NCI-H460 (cell line): Measurements from ENCODE around the gene C10orf71. TPM values are rescaled to one million over a fixed set of nuclear protein-coding genes. Genes with fewer than 3 reads are reported as not detected.

Experiments
- DNase-seq: peaks from one replicate; pipeline ENCODE4 v3.0.0-alpha.2; 2016; ENCODE audit warnings: low read depth; ENCODE audit errors: extremely low read depth
- total RNA-seq: library from RNA; depleted of rRNA; stranded (reverse); fragments of >200 nt; shearing (Covaris generic); gene quantifications from 2 replicates; pipeline ENCODE4 v1.2.3, GENCODE V29; 2014

The C10orf71 gene
- total RNA-seq, 1 experiment from 2014 or later, result not detected

DNA sequence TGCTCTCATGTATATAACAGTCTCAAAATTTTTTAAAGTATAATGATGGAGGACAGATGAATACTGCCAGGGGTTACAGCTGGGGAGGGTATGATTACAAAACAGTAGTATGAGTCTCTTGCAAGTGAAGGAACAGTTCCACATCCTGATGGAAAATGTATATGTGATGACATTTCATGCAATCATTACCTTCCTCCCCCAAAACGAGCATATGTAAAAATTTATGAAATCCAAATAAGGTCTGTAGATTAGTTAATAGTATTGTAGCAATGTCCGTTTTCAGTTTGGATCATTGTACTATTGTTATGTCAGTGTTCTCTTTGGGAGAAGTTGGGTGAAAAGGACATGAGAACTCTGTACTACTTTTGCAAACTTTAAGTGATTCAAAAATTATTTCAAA is 58.9 kb downstream of the C10orf71 start:
- DNase-seq, result no peak

DNA sequence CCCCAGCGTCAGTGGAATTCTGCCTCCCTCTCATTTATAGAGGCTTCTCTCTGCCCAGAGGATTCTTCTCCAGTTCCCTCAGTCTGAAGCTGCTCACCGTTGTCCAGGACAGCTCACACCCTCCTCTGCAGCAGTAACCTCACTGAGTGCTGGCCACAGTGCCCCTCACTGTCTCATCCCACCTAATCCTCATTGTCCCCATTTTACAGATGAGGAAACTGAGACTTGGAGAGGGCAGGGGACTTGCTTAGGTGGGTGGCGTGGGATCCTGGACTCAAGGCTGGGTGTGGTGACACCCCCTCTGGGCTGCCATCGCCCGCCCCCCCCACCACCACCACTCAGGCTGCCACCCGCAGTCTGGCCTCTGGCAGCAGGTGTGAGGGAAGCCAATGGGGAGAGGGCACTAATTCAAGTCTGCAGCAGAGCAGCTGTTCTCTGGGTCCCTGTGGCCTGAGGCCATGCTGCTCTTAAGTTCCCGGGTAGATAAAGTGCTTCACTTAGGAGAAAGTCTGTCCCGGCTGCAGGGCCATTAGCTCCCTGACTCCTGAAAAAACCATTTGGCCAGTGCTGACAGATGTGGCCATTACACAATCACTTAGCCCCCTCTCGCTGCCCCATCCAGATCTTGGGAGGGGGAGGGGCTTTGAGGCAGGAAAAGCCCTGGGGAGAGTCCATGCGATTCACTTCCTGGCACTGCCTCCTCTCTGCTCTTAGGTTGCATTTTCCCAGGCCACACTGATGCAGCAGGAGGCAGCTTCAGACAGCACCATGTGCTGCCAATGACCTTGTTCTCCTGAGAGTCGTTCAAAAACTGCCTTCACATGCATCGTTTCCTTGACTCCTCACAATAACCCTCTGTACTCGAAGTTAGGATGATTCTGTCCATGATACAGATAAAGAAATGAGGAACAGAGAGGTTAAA is 60.6 kb downstream of the C10orf71 start:
- no peak for DNase-seq

DNA sequence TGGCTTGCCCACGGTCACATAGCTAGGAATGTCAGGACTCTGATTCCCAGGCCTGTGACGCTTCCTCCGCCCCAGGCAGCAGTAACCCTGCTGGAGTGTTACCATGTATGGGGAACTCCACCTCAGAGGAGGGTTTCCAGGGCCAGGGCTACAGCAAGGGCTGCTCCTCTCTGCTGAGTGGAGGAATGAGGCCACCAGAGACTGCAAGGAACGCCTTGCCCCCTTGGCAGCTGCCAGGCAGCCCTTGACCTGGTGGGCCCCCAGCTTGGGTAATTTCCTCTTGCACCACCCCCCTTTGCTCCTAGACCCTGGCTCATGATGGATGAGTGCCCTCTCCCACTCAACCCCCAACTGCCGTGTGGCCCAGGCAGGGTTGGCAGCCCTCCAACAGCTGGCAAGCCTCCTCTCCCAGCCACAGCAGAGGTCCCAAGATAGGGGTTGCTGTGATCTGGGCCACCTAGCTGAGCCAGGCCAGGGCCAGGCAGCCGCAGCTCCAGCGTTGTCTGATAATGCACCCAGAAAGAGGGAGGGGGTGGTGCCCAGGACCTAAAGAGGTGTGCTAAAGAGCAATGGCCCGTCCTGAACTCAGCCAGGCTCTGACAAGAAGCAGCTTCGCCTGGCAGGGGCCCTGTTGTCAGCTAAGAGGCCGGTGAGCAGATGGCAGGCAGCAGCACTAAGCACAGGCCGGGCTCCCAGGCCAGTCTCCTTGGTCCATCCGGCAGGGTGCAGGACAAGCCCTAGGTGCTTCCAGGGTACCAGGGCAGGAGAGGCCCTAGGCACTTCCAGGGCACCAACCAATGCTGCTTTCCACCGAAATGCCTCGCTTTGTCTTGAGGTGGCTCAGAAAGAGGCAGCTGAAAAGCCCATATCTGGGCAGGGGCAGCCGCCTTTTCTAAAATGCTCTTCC is 61.6 kb downstream of the C10orf71 start:
- DNase-seq, result no peak

DNA sequence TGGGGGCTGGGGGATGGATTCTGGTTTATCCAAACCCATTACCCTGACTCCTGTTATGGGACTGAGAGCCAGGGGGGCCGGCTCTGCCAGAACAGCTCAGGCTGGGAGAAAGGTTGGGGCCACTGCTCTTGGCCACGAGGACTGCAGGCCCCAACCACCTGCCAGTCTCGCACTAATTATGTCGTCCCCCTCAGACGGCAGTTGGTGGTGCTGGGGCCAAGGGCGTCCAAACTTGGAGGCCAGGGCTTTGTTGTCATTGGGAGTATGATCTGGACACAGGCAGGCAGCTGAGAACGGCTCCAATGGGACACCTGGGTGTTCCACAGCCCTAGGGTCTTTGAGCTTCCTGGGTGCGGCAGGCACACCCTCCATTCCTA is 62.2 kb downstream of the C10orf71 start:
- DNase-seq, result no peak

DNA sequence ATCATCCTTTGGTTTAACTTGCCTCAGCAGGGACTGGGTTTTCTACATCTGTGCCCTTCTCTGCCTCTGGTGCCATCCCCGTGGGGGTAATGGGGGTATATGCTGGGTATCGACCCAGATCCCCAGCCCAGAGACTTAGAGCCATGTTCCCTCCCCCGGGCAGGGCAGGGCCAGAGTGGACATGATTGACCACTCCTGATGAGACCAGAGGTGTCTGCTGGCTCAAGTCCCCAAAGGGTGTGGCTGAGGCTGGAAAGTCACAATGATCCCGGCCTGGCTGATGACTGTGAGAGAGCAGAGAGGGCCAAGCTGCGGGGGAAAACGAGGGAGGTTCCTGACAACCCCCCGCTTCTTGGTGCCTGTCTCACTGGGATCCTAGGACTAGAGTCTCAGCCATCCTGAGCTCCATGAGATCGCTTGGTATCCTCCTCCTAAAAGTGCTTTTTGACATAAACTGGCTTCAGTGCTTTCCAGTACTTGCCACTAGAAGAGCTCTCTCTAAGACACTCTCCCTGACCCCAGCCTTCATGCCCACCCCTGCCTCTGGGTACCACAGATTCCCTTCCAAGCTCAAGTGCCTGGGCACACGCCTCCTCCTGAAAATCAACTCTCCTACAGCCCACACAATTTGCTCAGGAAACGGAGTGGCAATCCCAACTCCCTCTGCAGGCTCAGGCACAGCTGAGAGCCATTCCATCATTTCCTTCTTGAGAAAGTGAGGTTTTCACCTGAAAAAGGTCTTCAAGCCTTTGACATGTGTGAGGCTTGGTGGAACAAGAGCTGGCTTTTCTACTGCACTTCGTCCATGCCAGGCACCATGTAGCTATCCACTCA is 63.0 kb downstream of the C10orf71 start:
- no peak for DNase-seq

DNA sequence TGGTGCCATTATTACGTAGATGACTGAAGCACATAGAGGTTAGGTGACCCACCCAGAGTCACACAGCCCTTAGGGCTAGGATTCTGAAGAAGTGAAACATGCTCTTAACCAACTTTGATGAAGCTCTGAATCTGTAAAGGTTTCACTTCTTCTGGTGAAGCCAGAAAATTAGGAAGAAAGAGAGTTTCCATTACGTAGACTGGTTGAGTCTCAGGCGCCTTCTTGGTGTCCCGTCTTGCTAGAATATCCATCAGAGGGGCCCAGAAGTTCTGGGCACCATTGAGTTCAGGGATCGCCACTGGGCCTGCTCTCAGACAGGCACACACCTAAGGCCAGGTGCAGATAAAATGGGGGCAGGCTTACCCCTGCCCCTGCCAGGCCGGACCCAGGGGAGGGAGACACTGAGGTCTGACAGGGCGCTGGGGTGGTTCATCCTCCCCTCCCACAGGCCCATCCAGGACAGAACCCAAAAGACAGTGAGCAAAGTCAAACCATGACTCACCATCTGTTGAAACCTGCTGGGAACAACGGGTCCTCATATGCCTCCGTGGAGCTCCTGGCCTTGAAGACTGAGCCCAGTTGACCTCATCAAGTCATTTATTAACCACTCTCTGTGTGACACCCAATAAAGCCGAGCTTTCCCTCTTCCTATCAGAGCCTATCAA is 63.8 kb downstream of the C10orf71 start:
- no peak for DNase-seq

DNA sequence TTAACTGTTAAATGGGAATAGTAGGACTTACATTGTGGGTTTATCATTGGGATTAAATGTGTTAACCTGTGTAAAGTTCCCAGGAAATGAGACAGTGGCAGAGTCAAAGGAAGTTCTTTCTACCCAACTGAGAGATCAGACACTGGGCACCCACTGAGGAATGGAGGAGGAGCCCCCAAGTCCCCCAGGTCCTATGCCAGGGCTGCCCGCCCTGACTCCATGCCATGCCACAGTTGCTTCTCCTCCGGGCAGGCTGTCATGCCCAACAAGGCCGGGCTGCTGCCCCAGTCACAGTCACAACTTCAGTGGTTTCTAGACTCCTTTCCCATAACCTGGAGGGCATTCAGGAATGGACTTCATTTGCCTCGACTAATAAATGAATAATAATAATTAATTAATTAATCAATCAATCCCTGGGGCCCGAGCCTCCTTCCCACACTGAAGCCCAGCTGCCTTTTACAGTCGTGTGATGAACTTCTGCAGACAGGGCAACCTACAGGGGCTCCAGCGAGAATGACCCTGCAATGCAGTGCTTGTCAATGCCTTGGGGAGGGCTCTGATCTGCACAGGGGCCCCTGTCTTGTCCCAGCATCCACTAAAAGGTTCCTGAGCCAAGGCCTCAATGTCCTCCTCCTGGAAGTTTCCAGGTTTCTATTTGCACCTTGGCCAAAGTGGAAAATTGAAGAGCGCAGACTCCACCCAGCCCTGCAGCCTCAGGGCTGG is 64.5 kb downstream of the C10orf71 start:
- DNase-seq, result no peak

DNA sequence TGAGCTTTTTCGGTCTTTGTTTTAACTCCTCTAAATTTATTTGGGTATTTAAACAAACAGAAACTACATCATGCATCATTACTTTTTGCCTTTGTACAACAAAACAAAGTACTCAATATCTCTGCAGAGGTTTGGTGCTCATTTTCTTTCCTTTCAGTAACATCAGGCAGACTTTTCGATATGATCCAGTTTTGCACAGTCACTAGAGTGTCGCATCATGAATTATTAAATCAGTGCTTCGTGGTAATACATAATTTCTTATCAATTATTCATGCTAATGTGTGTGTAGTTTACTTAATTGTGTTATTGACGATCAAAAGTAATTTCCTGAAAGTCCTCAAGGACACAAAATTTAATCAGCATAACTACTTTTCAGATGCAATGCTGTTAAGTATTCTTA is 65.1 kb downstream of the C10orf71 start:
- DNase-seq, result no peak

DNA sequence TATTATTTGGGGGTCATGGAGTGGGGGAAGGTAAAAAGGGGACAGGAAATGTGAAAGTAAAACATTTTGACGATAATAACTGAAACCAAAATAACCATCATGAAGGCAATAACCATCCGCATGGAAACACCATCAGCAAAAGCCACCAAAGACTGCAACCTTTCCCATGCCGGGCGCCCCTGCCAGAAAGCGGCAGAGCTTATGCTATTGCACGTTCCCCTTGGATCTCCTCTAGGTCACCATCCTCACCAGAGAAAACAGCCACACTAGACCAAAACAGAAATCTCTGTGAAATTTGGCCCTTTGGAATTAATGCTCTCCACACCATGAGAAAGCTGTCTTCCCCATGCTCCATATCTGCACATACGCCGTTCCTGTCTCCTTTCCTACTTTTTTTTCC is 65.8 kb downstream of the C10orf71 start:
- no peak for DNase-seq

DNA sequence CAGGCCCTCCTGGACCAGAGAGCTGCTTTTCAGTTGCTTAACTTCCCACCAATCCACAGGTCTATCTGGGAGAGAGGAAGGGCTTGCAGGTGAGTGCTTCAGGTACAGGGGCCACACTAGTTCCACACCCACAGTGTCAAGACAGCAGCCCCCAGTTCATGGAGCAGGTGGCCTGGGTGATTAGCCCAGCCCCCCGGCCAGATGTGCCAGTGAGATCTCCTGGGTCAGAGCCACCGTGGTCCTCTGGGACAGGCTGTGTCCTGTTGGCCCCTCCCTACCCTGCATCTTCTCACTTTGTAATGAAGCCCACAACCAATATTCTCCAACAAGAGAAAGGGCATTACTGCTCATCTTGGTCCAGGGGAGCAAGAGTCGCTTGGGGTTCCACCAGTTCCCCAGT is 66.3 kb downstream of the C10orf71 start:
- DNase-seq, result no peak

DNA sequence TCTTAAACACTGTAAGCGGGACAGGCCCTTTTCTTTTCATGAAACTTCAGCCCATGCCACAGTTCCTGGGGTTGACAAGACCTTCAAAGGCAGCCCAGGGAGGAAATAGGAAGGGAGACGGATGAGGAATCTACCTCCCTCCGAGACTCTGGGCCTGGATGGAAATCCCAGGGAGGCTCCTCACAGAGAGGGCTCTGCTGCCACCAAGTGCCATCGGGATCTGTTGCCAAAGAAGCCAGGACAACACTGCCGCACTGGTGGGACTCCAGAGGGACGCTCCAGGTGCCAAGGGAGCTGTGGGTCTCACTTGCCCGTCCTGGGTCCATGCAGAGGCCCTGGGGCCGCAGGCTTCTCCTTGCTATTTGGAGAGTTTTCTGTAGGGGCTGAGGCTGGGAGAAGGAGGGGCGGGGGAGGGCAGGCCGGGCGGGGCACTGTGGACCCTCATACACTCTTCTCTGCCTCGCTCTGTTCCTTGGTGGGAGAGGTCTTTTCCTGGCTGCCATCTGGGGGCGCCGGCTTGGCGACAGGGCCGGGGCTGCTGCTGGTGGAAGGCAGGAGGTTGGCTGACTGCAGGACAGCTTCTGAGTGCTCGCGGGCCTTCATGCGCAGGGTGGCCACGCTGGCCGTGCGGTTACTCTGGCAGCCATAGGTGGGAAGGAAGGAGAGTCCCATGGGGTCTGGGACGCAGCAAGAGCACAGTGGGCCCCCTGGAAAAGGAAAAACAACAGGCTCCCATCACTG is 66.9 kb downstream of the C10orf71 start:
- DNase-seq, result no peak

DNA sequence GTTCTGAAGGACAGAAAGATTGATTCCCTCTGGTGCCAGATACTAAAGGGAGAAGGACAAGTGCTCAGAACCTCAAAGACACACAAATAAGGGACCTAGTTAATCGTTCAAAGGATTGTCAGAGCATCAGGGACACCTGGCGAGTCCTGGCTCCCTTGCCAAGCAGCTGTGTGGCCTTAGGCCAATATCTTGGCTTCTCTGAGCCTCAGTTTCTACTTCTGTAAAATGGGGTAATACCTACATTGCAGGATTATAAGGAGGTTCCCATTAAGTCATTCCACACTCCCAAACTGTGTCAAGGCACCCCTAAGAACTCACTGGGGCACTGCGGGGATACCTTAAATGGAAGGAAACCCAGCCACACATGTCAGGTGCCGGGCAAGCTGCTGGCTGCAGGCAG is 67.5 kb downstream of the C10orf71 start:
- no peak for DNase-seq

DNA sequence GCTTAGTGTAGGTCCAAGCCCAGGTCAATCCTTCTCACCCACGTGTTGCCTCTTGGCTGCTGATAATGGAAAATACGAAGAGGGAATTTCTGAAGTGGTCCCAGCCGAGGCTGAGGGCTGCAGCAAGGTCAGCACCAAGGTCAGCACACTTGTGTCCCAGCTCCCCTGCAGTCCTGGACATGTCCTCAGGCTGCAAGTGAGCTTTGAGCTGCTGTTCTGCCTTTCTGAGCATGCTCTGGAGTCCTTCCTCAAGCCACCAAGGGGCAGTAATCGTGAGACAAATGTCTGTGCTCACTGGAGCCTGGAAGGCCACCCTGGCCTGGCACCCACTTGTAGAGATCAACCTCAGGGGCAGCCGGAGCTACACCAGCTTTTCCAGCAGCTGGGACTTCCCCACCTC is 68.6 kb downstream of the C10orf71 start:
- no peak for DNase-seq

DNA sequence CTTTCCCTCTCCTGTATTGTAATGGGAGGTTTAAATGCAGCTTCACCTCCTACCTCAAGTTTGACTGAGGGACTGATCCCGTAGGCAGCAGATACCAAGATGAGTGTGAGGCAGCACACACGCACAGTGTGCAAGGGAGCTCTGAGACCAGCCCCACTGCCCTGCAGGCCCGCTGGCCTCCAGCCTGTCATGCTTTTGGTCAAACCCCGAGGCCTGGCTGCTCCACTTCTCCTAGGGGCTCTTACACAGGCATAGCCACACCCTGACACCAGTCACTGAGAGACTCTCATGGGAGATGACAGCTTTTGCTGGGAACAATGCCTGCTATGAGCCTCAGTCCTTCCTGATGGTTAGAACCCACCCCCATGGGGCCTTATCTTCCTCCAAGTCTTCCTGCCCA is 69.3 kb downstream of the C10orf71 start:
- no peak for DNase-seq

DNA sequence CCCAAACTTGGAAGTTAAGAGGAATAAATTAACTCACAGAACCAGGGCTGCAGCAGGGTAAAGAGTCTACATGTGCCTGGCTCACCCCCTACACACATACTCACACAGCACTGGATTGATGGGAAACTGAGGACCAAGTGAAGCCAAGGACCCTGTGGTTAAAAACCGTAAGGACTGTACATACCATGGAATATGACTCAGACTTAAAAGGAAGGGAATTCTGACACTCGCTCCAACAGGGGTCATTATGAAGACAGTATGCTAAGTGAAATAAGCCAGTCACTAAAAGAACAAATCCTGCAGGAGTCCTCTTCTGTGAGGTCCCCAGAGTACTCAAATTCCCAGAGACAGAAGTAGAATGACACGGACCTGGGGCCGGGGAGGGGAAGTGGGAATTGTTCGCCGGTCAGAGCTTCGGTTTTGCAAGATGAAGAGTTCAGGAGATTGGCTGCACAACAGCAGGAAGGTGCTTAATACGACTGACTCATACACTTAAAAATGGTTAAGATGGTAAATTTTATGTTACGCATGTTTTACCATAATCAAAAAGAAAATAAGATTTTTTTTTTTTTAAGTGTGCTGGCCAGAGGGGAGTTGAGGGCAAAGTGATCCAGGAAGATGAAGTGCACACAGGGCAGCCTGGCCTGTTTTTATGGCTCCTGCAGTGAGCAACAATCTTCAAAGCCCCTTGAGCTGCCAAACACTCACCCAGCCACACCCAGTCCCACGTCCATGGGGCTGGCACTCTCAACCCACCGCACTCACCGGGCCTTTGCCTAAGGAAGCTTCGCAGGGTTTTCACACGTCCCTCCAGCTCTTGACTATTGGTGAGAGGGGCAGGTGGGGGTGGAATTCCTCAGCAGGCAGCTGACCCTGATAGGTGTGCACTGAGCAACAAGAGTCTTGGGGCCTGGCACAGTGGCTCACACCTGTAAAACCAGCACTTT is 70.5 kb downstream of the C10orf71 start:
- no peak for DNase-seq

DNA sequence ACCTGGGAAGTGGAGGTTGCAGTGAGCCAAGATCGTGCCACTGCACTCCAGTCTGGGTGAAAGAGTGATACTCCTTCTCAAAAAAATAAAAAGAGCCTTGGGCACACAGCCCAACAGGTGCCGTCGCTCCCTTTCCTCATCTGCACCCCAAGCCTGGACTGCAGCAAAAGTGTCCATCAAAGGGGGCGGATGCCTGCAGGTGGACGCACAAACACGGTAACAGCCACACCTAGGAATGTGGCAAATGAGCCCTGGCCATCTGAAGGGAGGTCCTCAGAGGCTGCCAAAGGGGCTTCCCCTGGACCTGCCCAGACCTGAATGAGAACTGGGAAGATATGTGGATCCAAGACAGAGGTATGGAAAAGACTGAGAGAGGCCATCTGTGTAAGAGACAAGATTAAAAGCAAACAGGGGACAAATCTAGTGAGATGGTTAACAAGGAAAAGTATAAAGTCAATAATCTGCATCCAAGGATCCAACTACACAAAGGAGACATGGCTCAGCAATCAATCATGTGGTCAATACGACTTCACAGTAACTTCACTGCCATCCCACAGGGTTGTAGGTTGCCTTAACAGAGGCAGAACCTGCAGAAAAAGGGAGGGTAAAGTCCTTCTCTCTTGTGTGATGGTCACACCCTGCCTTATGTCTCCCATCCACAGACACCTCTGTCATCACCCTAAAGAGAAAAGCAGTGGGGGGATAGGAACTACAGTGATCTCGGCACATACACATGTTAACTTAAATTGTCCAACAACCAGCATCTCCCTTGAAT is 71.5 kb downstream of the C10orf71 start:
- no peak for DNase-seq

DNA sequence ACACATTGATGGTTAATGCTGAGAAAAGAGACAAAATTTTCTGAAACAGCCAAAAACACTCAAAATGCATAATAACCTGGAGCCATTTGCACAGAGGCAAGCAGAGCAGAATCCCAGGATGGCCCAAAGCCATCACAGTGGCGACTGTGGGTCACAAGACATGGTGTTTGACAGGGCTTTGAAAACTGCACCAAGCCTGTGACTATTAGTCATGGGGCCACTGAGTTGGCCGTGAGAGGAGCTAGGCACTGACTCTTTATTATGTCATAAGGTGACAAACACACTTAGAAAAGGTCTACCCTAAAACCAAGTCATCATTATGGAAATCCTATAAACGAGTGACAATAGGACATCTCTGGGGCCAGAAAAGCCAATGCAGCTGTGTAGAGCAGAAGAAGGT is 73.0 kb downstream of the C10orf71 start:
- DNase-seq, result no peak
